Endothelial cell (in vitro differentiated cells): ENCODE measurements around the gene USP31. TPM values are rescaled to one million over a fixed set of nuclear protein-coding genes. Genes with fewer than 3 reads are reported as not detected.

Experiments used
- DNase-seq: peaks from one replicate; pipeline ENCODE4 v3.0.0; 2021; ENCODE audit warnings: low spot score
- H3K27ac Mint-ChIP-seq: one replicate; pipeline ENCODE4 v1.8.0; 2021; ENCODE audit warnings: mixed read lengths, inconsistent platforms; ENCODE audit not compliant: unreplicated experiment
- H3K27me3 Mint-ChIP-seq: one replicate; pipeline ENCODE4 v1.8.0; 2021; ENCODE audit warnings: mild to moderate bottlenecking, moderate library complexity, mixed read lengths, inconsistent platforms; ENCODE audit not compliant: unreplicated experiment
- H3K36me3 Mint-ChIP-seq: one replicate; pipeline ENCODE4 v1.8.0; 2021; ENCODE audit warnings: mild to moderate bottlenecking, low read depth, mixed read lengths, inconsistent platforms; ENCODE audit not compliant: unreplicated experiment
- H3K4me1 Mint-ChIP-seq: one replicate; pipeline ENCODE4 v1.8.0; 2021; ENCODE audit warnings: mild to moderate bottlenecking, mixed read lengths, inconsistent platforms; ENCODE audit not compliant: unreplicated experiment
- H3K4me3 Mint-ChIP-seq: one replicate; pipeline ENCODE4 v1.8.0; 2021; ENCODE audit warnings: mild to moderate bottlenecking, mixed read lengths, inconsistent platforms; ENCODE audit not compliant: unreplicated experiment
- H3K9me3 Mint-ChIP-seq: one replicate; pipeline ENCODE4 v1.8.0; 2021; ENCODE audit warnings: mixed read lengths, inconsistent platforms; ENCODE audit not compliant: unreplicated experiment
- CTCF ChIP-seq: fragments of 200-600 bp; sonication (generic); IDR thresholded peaks from one replicate; pipeline ENCODE4 v1.5.0; 2021; ENCODE audit warnings: antibody characterized with exemption; ENCODE audit not compliant: unreplicated experiment
- total RNA-seq: library from RNA; stranded (reverse); fragmentation: NEBNext Ultra II Directional; extraction: Animal tissue kit (Norgen Biotek cat#: 25700); gene quantifications from one replicate; pipeline ENCODE4 v1.2.1, GENCODE V29; 2021; ENCODE audit not compliant: unreplicated experiment

The USP31 gene
- total RNA-seq, 1 donor from 2014 or later, result 32.0 TPM

- H3K9me3 Mint-ChIP-seq, result no peaks in the 10 kb centered on the region
- H3K27ac Mint-ChIP-seq, result no peak overlapping the region
- DNase-seq, result no peak
- no peak overlapping the region for H3K4me3 Mint-ChIP-seq
- peaks cover 7% of the 10 kb centered on the region for H3K36me3 Mint-ChIP-seq
- TF ChIP-seq CTCF, result no peak
- no peaks in the 10 kb centered on the region for H3K27me3 Mint-ChIP-seq
- peaks cover 18% of the 10 kb centered on the region for H3K4me1 Mint-ChIP-seq
Observed at GRCh38 chr16:23113185-23113584, 36.1 kb downstream of the USP31 start.

- Mint-ChIP-seq H3K4me3 (no peak overlapping the region), H3K36me3 (peaks cover 7% of the 10 kb centered on the region), H3K27ac (no peak overlapping the region), H3K9me3 (no peaks in the 10 kb centered on the region), H3K4me1 (peaks cover 9% of the 10 kb centered on the region), H3K27me3 (no peaks in the 10 kb centered on the region)
- DNase-seq, result no peak
- no peak for TF ChIP-seq CTCF
Observed at GRCh38 chr16:23110257-23110899, 38.9 kb downstream of the USP31 start.

- peaks cover 2% of the 10 kb centered on the region for H3K4me1 Mint-ChIP-seq
- DNase-seq, result no peak
- H3K36me3 Mint-ChIP-seq, result peaks cover 3% of the 10 kb centered on the region
- H3K27ac Mint-ChIP-seq, result no peak overlapping the region
- no peak overlapping the region for H3K4me3 Mint-ChIP-seq
- H3K27me3 Mint-ChIP-seq, result no peaks in the 10 kb centered on the region
- no peak for TF ChIP-seq CTCF
- H3K9me3 Mint-ChIP-seq, result no peaks in the 10 kb centered on the region
Observed at GRCh38 chr16:23107936-23108335, 41.3 kb downstream of the USP31 start.

GRCh38 chr16:23107117-23107516, 42.1 kb downstream of the USP31 start:
- no peaks in the 10 kb centered on the region for H3K27me3 Mint-ChIP-seq
- H3K4me1 Mint-ChIP-seq, result peaks cover 2% of the 10 kb centered on the region
- H3K36me3 Mint-ChIP-seq, result peaks cover 3% of the 10 kb centered on the region
- no peak for DNase-seq
- TF ChIP-seq CTCF, result no peak
- H3K9me3 Mint-ChIP-seq, result no peaks in the 10 kb centered on the region
- no peak overlapping the region for H3K4me3 Mint-ChIP-seq
- no peak overlapping the region for H3K27ac Mint-ChIP-seq

GRCh38 chr16:23105309-23105708, 43.9 kb downstream of the USP31 start:
- DNase-seq, result no peak
- H3K9me3 Mint-ChIP-seq, result no peaks in the 10 kb centered on the region
- peaks cover 9% of the 10 kb centered on the region for H3K36me3 Mint-ChIP-seq
- H3K4me3 Mint-ChIP-seq, result no peak overlapping the region
- peaks cover 2% of the 10 kb centered on the region for H3K4me1 Mint-ChIP-seq
- H3K27ac Mint-ChIP-seq, result no peak overlapping the region
- H3K27me3 Mint-ChIP-seq, result no peaks in the 10 kb centered on the region
- no peak for TF ChIP-seq CTCF
